Colon (tissue), 2 donors: ENCODE data around the gene IL15RA.
"Not testable (repeated sequence)": the region's sequence is repeated elsewhere in the genome, so short reads cannot be mapped to it uniquely, and the experiment has no call there.

Source experiments
- FAIRE-seq: peaks from 2 replicates; lab custom pipeline; 2012; peaks lifted over from hg19 to GRCh38; lab: Jason Lieb, UNC
- donor health status: control.
- donor health status: control.

IL15RA gene

DNA sequence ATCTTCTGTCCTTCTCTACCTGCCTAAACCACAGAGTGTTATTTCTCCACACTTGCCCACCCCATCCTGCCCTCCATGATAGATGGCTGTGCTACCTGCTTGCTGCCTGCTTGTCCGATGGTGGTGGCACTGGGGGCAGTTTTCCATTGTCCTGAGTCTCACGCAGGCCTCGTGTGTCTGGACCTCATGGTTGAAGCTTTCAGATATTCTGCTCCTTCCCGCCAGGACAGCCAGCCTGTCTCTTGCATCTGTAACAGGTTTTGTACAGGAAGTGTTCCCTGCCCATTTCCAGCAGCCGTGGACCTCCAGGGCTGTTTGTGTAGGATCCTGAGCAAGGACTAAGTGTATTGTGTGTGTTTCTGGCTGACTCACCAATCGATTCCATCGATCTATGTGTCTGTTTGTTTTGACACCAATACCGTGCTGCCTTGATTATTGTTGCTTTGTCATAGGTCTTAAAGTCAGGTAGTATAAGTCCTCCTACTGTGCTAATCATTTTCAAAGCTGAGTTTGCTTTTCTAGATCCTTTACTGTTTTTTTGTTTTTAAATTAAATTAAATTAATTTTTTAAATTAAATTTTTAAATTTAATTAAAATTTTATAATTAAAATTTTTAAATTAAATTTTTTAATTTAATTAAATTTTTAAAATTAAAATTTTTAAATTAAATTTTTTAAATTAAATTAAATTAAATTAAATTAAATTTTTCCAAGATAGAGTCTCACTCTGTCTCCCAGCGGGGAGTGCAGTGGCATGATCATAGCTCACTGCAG is 8.5 kb downstream of the IL15RA start:
- FAIRE-seq, result no peak

DNA sequence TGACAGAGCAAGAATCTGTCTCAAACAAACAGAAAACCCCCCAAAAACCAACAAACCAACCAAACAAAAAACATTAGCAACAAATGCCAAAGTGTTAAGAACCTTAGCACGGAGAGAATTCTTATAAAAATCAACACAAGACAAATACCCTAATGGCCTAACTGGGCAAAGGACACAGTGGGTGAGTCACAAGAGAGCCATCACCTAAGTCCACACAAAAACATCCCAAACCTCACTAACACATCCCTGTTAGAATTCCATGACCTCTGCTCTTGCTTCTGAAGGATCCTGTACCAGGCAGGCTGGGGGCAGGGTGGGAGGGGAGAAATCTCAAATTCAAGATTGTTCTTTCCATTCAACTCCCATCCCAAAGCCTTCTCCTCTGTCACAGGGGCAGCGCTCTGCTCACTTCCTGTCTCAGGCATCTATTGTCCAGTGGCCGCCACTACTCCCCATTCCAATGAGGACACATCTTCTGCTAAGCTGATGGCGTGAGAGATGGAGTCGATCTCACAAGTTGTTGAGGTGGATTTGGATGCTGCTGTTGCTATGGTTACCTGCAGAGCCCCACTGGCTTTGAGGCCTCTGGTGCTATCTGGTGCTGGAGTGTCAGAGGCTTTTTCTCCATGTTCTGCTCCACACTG is 9.2 kb downstream of the IL15RA start:
- FAIRE-seq, result no peak

DNA sequence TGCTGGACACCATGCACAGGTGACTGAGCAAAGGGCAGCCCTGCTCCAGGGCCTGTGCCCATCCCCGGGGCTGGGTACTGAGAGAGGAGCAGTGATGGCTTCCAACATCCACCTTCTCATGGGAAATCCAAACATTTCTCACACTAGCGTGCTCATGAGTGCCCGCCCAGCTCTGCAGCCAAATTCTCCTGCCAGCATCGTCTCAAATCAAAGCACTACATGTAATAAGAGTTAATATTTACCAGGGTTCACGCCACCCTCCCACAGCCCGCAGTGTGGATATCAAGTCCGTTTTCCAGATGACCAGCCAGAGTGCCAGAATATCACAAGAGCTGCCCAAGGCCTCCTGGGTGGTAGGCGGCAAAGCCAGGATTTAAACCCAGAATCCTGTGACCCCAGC is 12.1 kb downstream of the IL15RA start:
- FAIRE-seq, result no peak

DNA sequence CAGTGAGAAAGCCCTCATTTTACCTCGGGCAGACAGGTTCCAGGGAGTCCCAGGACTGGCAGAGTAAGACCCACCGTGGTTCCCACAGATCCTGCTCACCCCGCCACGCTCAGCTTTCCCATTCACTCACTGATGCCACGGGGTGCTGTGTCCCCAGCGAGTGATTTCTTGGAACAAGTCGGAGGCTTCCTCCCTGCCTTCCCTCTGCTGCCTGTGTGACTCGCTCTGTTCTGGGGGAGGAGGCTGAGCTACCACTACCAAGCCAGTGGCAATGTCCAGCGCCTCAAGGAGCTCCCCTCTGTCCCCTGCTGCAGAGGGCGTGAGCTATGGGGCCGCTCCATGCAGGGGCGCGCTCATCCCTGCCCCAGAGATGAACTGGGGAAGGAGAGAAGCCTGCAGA is 12.6 kb downstream of the IL15RA start:
- no peak for FAIRE-seq

DNA sequence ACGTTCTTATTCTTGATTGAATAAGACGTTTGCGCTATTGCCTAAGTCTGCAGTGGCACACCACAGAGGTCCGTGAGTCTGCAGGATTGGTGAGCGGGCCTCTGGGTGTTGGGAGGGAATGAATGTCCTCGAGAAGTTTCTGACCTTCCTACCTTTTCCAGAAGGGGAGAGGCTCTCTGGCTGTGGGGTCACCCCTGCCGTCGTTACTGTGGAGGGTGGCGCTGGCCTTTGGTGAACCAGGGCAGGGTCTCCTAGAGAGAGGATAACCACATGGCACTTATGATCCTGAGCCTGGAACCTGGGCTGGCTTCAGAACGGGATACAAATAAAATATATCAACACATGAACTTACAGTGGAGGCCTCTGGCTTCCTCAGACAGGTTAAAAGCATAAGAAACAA is 13.8 kb downstream of the IL15RA start:
- no peak for FAIRE-seq

DNA sequence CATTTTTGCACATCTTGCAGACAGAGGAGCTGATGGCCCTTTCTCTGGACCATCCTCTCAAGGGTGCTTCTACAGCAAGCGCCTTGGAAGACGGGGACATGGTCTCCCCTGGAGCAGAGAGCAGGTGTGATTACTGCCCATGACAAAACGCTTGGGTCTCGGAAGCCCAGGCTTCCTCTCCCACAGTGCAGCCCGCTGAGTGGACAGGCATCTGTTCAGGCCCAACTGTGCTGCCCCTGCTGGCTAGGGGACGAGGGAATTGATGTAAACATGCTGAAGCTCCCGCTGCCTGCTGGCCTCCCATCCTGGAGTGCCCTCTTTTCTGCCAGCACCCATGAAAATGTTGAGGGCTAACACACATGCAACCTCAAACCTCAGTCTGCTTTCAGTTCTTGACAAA is 14.3 kb downstream of the IL15RA start:
- FAIRE-seq, result no peak

DNA sequence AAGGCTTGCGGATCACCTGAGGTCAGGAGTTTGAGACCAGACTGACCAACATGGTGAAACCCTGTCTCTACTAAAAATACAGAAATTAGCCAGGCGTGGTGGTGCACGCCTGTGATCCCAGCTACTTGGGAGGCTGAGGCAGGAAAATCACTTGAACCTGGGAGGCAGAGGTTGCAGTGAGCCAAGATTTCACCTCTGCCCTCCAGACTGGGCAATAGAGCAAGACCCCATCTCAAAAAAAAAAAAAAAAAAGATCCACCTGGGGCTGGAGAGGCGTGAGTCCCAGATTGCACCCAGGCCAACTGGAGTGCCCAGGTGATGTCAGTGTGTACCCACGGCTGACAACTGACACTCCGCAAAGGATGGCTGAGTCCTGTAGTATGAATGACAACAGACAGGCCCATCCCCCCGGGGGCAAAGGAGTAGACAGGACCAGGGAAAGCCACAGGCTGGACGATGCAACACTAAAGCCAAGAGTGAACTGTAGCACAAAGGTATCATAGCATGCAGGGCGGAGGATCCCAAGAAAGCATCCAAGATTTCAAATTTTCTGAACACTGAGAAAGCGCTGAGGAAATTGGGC is 14.9 kb downstream of the IL15RA start:
- not testable (repeated sequence) for FAIRE-seq

DNA sequence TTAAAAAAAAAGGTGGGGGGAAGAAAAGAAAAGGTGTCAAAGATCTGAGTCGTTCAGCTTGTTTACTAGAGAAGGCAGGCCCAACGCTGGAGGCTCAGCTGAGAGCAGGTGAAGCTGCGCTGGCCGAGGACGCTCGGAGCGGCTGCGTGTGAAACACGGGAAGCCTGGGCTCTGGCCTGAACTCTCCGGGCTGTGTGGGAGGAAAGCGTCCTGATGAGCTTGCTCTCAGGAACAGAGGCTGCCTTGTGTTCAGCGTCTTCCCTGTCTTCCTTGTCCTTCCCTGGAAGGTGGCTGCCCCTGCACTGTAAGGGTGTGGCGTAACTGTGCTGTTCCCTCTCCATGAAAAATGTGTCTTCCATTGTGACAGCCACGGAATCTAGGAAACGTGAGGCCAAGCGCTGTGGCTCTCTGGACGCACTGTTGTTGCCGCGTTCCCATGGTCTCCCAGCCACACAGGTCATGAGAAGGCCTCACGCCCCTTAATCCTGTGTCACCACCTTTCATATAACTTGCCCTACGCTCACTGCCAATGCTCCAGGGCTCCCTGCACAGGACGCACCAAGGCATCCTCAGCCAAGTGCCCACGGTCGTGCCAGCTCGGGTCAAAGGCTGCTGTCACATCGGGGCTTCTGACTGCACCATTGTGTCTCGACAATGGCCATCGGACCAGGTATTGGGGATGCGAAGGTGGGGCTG is 15.8 kb downstream of the IL15RA start:
- FAIRE-seq, result no peak

DNA sequence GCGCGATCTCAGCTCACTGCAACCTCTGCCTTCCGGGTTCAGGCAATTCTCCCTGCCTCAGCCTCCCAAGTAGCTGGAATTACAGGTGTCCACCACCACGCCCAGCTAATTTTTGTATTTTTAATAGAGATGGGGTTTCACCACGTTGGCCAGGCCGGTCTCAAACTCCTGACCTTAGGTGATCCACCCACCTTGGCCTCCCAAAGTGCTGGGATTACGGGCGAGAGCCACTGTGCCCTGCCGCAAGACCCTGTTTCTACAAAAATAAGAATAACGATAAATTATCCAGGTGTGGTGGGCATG is 16.4 kb downstream of the IL15RA start:
- FAIRE-seq, result not testable (repeated sequence)

DNA sequence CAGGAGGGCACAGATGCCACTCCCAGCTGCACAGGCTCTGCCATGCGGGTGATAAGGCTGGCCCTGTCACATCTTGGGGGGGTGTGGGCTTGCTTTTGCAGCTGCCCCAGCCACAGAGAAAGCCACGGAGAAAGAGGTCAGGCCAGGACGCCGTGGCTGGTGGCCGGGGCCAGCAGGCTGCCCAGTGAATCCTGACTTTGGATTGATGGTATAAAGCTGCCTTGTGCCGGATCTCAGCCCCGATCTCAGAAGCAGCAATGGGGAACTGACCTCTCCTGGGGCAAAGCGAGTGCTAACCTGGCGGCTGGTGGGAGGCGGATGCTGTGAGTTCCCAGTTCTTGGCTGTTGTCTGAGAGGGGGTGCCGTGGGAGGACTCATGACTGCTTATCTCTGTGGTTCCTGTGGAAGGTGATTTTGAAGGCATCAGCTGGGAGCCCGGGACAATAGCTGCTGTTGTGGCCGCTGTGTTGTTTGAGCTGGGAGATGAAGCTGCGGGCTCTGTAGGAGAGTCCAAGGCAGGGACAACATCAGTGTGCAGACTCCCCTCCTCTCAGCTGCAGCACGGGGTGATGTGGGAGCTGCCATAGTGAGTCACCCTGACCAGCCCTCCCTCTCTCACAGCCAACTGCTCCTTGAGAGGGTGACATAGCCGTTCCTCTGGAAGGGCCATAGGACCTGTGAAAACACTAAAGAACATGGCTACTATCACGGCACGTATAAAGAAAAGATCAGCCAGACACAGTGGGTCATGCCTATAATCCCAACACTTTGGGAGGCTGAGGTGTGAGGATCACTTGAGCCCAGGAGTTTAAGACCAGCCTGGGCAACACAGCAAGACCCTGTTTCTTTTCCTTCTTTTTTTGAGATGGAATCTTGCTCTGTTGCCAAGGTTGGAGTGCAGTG is 17.0 kb downstream of the IL15RA start:
- FAIRE-seq, result no peak

DNA sequence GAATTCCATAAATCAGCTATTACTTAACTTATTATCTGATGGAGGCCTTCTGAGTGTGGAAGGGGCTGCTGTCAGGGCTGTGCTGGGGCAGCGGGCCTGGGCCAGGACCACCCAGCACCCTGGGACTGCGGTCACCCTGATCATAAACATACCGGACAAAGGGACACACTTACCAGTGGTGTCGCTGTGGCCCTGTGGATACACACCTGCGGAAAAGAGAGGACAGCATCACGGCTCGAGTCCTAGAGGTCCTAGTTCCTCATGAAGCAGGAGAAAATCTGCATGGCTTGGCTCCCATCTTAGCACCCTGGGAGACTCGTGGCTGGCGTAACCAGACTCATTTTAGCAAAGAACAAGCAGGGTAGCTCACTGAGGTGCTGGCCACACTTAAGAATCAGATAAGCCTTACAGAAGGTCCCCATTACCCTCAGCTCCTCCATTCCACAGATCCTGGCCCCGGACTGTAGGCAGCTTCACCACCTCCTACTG is 17.7 kb downstream of the IL15RA start:
- FAIRE-seq, result no peak

DNA sequence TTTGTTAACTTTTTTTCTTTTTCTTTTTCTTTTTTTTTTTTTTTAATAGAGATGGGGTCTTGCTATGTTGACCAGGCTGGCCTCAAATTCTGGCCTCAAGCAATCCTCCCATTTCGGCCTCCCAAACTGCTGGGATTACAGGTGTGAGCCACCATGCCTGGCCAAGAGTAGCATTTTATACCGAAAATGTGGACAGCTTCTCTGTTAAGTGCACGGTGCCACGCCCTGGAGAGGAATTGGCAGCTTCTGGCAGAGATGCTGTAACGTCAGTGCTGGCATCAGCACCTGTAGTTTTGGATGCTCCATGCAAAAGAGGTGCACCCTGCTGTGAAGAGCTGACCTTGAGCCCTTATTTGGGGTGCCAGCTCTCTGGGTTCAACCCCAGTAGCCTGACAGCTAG is 18.2 kb downstream of the IL15RA start:
- no peak for FAIRE-seq

DNA sequence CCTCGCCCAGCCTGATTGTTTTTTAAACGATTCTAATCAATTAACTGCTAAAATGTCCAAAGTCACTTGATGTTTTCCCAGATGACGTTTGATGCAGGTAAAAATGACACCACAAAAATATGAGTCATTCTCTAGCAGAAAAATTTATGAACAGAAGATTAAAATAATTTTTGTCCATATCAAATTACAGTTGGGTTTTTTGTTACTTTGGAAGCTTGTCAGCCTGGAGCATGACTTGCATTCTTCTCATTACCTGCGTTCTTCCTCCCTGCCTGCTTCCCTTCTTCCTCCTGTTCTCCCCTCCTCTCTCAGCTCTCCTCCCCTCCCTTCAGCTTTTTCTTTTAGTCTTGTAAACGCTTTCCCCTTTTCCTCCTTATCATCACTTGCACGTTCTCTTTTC is 18.7 kb downstream of the IL15RA start:
- FAIRE-seq, result no peak

DNA sequence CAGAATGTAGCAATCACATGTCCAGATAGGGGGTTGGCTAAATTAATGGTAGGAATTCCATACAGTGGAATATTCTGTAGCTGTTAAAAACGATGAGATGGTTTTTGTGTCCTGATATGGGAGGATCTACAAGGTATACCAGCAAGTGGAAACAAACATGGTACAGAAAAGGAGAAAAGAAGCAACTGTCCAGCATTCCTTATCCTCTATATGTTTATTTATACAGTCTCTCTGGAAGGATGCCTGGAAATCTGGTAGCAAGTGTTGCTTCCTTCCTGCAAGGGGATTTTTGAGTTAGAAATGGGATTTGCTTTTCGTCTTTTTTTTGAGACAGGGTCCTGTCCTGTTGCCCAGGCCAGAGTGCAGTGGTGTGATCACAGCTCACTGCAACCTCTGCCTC is 19.3 kb downstream of the IL15RA start:
- FAIRE-seq, result no peak

DNA sequence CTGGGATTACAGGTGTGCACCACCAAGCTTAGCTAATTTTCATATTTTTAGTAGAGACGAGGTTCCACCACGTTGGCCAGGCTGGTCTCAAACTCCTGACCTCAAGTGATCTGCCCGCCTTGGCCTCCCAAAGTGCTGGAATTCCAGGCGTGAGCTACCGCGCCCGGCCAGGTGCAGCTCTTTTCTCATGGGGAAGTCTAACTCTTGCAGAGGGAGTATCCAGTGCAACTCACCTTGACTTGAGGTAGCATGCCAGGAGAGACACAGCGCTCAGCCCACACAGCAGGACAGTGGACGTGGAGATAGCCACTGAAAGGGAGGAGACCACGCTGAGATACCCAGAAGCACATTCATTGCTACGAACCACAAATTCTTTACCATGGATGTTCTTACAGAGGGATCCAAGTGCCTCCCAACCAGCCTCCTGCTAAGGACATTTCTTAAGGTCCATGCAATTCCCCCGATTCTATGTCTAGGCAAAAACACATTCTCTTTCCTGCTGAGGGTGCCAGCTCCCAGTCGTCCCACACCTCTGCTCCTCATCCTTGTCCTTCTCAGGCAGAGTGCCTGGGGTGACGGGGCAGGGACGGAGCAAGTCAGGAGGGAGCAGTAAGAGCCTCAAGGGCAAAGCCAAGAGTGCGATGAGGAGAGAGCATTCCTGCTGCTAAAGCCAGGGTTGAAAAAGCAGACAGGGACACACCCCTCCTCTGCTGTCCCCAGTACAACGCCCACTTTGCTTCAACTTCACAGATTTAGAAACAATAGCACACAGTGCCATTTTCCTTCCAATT is 21.0 kb downstream of the IL15RA start:
- no peak for FAIRE-seq

DNA sequence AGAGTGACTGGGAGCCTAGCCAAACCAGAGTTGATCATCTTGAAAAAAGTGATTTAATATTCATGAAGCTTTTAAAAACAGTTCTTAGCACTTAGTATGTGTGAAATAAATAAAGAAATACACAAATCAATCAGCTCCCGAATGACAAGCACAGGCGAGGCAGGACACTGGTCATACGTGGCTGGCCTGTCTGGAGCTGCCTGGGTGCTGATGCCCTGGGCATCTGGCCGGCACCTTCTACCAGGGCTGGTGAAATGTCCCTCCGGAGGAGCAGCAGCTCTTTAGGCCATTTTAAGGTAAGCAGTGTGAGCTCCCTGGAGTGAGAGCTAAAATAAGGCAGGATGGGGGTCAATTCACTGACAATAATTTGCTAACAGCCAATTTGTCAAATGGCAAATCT is 23.7 kb downstream of the IL15RA start:
- FAIRE-seq, result no peak

DNA sequence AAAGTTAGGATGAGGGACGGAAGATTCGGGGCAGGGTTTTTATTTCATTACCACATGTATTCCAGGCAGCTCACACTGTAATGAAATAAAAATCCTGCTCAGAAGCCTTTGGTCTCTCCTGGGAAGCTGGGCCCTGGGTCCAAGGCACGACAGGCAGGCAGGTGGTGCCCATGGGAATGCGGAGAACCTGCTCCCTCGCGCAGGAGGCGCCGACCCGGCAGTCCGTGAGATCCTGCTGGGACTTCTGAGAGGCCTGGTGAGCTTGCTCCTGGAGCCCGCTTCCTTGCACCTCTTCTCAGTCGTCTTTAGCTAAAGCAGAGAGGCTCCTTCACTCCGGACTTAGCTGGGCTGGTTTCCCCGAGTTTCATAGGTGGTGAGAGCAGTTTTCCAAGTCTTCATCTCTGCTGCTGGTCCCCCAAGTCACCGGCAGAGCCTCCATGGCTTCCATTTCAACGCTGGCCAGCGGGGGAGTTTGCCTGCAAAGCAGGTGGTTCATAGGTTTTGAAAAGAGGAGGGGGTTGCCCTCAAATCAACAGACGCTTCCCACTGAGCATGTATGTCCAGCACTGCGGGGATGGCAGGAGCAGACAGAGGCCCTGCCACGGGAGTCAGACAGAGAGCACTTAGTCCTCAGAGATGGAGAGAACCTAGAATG is 24.5 kb downstream of the IL15RA start:
- no peak for FAIRE-seq

DNA sequence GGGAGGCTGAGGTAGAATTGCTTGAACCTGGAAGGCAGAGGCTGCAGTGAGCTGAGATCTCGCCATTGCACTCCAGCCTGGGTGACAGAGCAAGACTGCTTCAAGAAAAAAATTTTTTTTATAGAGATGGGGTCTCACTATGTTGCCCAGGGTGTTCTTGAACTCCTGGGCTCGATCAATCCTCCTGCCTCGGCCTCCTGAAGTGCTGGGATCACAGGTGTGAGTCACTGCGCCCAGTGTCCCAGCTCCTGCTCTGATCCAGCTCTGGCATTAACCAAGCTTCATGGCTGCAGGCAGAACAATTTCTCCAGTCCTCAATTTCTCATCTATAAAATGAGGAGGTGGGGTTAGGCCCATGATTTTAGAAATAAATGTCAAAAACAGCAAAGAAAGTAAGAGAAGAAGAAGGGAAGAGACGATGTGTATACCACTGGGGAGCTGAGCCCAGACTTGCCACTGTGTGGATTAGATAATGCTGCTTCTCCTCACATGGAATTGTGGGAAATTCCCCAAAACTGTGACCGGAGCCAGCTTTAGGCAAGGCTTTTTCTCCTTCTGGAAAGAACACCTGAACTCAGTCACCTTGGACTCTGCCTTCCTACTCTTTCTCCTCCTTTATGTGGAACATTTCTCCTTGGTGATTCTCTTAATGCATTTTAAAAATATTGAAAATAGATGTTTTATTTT is 25.5 kb downstream of the IL15RA start:
- FAIRE-seq, result no peak

DNA sequence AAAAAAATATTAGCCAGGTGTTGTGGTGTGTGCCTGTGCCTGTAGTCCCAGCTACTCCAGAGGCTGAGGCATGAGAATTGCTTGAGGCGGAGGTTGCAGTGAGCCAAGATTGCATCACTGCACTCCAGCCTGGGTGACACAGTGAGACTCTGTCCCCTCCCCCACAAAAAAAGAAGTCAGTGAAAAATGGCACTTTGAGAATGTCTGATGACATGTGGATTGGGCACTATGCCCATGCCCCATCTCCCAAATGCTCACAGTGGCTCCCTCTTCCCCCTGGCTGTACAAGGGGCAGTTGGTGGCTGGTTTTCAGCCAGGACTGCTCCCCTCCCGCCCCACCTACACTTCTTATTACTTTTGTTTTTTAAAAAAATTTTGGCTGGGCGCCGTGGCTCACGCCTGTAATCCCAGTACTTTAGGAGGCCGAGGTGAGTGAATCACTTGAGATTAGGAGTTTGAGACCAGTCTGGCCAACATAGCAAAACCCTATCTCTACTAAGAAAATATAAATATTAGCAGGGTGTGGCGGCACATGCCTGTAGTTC is 26.1 kb downstream of the IL15RA start:
- FAIRE-seq, result no peak
